Vagina (tissue), 2 donors: ENCODE measurements around the gene CASZ1. TPM values are rescaled to one million over a fixed set of nuclear protein-coding genes. Genes with fewer than 3 reads are reported as not detected.
A peak's percentile ranks its signal among the peaks of the same experiment; 100 is the strongest.

Experiments used
- DNase-seq, 2 donors: peaks; one replicate each; pipeline ENCODE4 v3.0.0-alpha.2; 2017; ENCODE audit errors: extremely low spot score in 2 of 2
- H3K27ac ChIP-seq: fragments of 200-600 bp; sonication (generic); one replicate; pipeline ENCODE4 v1.5.1; 2019
- H3K27me3 ChIP-seq: fragments of 200-600 bp; sonication (generic); one replicate; pipeline ENCODE4 v1.5.1; 2019
- H3K36me3 ChIP-seq, 2 donors: fragments of 200-600 bp; sonication (generic); one replicate each; pipeline ENCODE4 v1.5.1; 2017 to 2019
- H3K4me1 ChIP-seq: fragments of 200-600 bp; sonication (generic); one replicate; pipeline ENCODE4 v1.5.1; 2019
- H3K4me3 ChIP-seq, 2 donors: fragments of 200-600 bp; sonication (generic); 1 replicate in 1 of 2; 2 replicates in 1 of 2; pipeline ENCODE4 v1.5.1; 2016 to 2019
- H3K9me3 ChIP-seq: fragments of 200-600 bp; sonication (generic); one replicate; pipeline ENCODE4 v1.5.1; 2019
- CTCF ChIP-seq, 3 experiments: fragments of 450-650 bp in 2 of 3; fragments of 200-600 bp in 1 of 3; sonication (generic) in 1 of 3; IDR thresholded peaks; one replicate each; pipeline ENCODE4 v1.5.1; 2017 to 2019; ENCODE audit warnings: antibody characterized with exemption in 3 of 3, mild to moderate bottlenecking in 2 of 3, moderate library complexity in 2 of 3
- POLR2A ChIP-seq, 2 donors: fragments of 450-650 bp; IDR thresholded peaks; one replicate each; pipeline ENCODE4 v1.6.1; 2017; ENCODE audit warnings: antibody characterized with exemption in 2 of 2, mild to moderate bottlenecking in 2 of 2, moderate library complexity in 2 of 2
- POLR2AphosphoS5 ChIP-seq, 2 donors: sonication (generic); formaldehyde crosslinking; IDR thresholded peaks; one replicate each; pipeline ENCODE4 v1.9.0; 2017; ENCODE audit warnings: antibody characterized with exemption in 2 of 2, mild to moderate bottlenecking in 2 of 2, low read depth in 1 of 2; ENCODE audit not compliant: insufficient read depth in 1 of 2
- intact Hi-C: fragments of 100-400 bp; cut with DNase I; formaldehyde crosslinking; loops from one replicate; pipeline ENCODE4 v1.15.1; 2023
- total RNA-seq: library from RNA; depleted of rRNA; stranded (reverse); fragments of >200 nt; gene quantifications from one replicate; pipeline ENCODE4 v1.2.3, GENCODE V29; 2016

Gene CASZ1
- total RNA-seq, 1 donor from 2014 or later: 30.7 TPM

GRCh38 chr1:10794724-10795275 lies 1.6 kb downstream of the CASZ1 start:
- no peak for TF ChIP-seq CTCF (IDR thresholded peaks at IDR 0.05)
- TF ChIP-seq POLR2A (IDR thresholded peaks at IDR 0.05): no peak
- no peak for TF ChIP-seq POLR2AphosphoS5 (IDR thresholded peaks at IDR 0.05; ENCODE audit: insufficient read depth in 1 of 2, low read depth in 1 of 2)
- H3K4me1 ChIP-seq: peaks cover 28% of the 10 kb centered on the region
- H3K9me3 ChIP-seq: no peaks in the 10 kb centered on the region
- intact Hi-C loops: loop anchor here (10.0 kb wide), 1 partner anchor 110 kb away; no protein-coding TSS in a partner anchor
- peak overlapping the region; percentile 66 for H3K27ac ChIP-seq
- peaks cover 6% of the 10 kb centered on the region for H3K27me3 ChIP-seq
- no peaks in the 10 kb centered on the region for H3K36me3 ChIP-seq
- H3K4me3 ChIP-seq: peak overlapping the region; percentile 59 to 71
- no peak for DNase-seq

- intact Hi-C loops: loop anchor here (10.0 kb wide), 1 partner anchor 108 kb away; no protein-coding TSS in a partner anchor
- Histone ChIP-seq H3K4me1 (peaks cover 35% of the 10 kb centered on the region), H3K4me3 (peak overlapping the region; percentile 59 to 71), H3K27me3 (peaks cover 6% of the 10 kb centered on the region), H3K36me3 (no peaks in the 10 kb centered on the region), H3K9me3 (no peaks in the 10 kb centered on the region), H3K27ac (peak overlapping the region; percentile 66)
- no peak for TF ChIP-seq CTCF (IDR thresholded peaks at IDR 0.05)
- no peak for TF ChIP-seq POLR2A (IDR thresholded peaks at IDR 0.05)
- TF ChIP-seq POLR2AphosphoS5 (IDR thresholded peaks at IDR 0.05; ENCODE audit: insufficient read depth in 1 of 2, low read depth in 1 of 2): no peak
- DNase-seq: no peak
Observed at GRCh38 chr1:10793129-10793651, 3.3 kb downstream of the CASZ1 start.

DNA sequence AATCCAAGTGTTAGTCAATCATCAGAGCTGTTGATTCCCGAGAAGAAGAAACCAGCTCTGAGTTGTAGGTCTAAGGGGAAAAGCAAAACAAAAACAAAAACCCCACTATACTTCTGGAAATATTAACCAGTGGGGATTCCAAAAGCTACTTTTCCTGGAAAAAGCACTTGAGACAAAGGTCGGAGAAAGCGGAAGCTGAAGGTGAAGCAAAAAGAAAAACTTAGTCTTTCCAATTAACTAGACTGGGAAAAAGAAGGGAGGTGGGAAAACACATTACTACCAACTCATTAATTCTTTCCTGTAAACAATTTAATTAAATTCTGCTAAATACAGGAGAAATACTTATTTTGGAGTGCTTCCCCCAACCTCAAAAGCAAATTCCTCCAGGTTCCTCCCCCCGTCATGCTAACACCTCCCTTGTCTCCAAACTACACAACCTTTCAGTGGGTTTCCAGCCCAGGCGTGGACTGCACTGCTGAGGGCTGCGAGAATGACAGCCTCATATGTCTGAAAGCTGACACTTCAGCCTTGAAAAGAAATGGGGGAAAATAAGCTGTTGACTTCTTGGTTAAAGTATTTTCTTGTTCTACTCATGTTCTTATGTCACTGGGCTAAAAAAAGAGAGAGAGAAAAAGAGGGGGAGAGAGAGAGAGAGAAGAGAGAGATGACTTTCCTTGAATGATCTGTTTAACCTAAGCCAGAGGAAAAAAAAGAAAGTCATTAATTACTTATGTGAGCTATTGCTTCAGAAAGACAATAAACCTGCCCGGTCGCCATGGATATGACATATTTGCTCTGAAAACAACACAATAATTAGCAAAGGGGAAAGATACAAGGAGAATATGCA lies 5.1 kb downstream of the CASZ1 start:
- H3K27me3 ChIP-seq: peaks cover 6% of the 10 kb centered on the region
- no peaks in the 10 kb centered on the region for H3K36me3 ChIP-seq
- no peak overlapping the region for H3K27ac ChIP-seq
- peaks cover 31% of the 10 kb centered on the region for H3K4me1 ChIP-seq
- intact Hi-C loops: loop anchor here (10.0 kb wide), 1 partner anchor 107 kb away; no protein-coding TSS in a partner anchor
- H3K9me3 ChIP-seq: no peaks in the 10 kb centered on the region
- H3K4me3 ChIP-seq: no peak overlapping the region
- DNase-seq: no peak
- TF ChIP-seq POLR2A (IDR thresholded peaks at IDR 0.05): no peak
- TF ChIP-seq CTCF (IDR thresholded peaks at IDR 0.05): no peak
- no peak for TF ChIP-seq POLR2AphosphoS5 (IDR thresholded peaks at IDR 0.05; ENCODE audit: insufficient read depth in 1 of 2, low read depth in 1 of 2)

- H3K36me3 ChIP-seq: no peaks in the 10 kb centered on the region
- H3K27ac ChIP-seq: no peak overlapping the region
- peaks cover 6% of the 10 kb centered on the region for H3K27me3 ChIP-seq
- no peaks in the 10 kb centered on the region for H3K9me3 ChIP-seq
- intact Hi-C loops: loop anchor here (10.0 kb wide), 1 partner anchor 105 kb away; no protein-coding TSS in a partner anchor
- TF ChIP-seq POLR2A (IDR thresholded peaks at IDR 0.05) (no peak), POLR2AphosphoS5 (IDR thresholded peaks at IDR 0.05; ENCODE audit: insufficient read depth in 1 of 2, low read depth in 1 of 2) (no peak), CTCF (IDR thresholded peaks at IDR 0.05) (no peak)
- DNase-seq: no peak
- H3K4me1 ChIP-seq: peaks cover 22% of the 10 kb centered on the region
- no peak overlapping the region for H3K4me3 ChIP-seq
Observed at GRCh38 chr1:10789803-10790702, 6.4 kb downstream of the CASZ1 start.
